NCI-H1417 (cell line): ENCODE results near the gene CDYL.
"Not testable (repeated sequence)": the region's sequence is repeated elsewhere in the genome, so short reads cannot be mapped to it uniquely, and the experiment has no call there.

ENCODE experiments used
- DNase-seq, 3 experiments: peaks; one replicate each; lab custom pipeline; 2025; lab: John Stamatoyannopoulos, UW

CDYL gene

GRCh38 chr6:5003604-5004372 lies 227.6 kb downstream of the CDYL start, which contains the start of gene RPP40:
Gene RPP40 (minus strand): TSS chr6:5004037. CDS start chr6:5004002, 35 bp downstream.
- peak; percentile 94 to 98 (median 97) for DNase-seq

DNA sequence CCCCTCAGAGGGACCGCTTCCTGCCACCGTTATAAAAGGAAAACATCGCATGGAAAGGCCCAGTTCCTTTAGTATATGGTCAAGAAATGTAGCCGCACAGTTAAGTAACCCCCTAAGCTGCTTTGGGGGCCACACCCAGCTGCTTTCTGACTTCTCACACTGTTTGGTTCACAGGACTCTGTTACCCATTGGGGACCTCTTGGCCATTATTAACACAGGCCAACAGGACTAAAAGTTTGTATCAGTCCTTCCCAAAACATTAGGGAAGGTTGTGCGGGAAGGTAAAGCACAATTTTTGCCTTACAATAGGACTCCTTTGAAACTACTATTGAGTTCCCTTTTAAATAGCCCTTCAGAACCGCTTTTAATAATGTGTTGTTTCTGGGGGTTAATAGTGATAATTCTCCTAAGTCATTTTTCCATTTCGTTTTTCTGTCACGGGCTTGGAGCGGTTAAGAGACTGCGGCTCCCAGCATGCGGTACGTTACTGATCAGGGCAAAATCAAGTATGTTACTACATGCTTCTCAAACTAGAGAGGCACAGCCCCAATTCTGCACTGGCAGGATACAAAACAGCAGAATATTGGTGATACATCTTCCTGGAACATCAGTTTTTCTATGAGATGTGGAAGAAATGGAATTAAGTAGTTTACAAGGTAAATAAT lies 228.3 kb downstream of the CDYL start:
- DNase-seq: peak in 1 of 3 experiments; percentile 20

DNA sequence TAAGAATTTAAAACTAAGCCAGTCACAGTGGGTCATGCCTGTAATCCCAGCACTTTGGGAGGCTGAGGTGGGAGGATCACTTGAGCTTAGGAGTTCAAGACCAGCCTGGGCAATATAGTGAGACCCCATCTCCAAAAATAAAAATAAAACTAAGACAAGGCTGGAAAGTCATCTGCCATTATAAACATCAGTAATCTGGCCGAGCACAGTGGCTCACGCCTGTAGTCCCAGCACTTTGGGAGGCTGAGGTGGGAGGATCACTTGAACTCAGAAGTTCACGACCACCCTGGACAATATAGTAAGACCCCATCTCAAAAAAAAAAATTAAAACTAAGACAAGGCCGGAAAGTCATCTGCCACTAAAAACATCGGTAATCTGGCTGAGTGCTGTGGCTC lies 228.8 kb downstream of the CDYL start:
- not testable (repeated sequence) for DNase-seq
